Measurements from ENCODE around the gene BCKDHA.
A peak's percentile ranks its signal among the peaks of the same experiment; 100 is the strongest.

BCKDHA gene

GRCh38 chr19:41445575-41445974 is 48.0 kb downstream of the BCKDHA start:
- Histone ChIP-seq H3K9ac (no peak overlapping the region), H3K4me2 (no peak overlapping the region), H3K4me1 (peaks cover 7 to 27% (median 20%) of the 10 kb centered on the region in 10 experiments; a peak in 17 of 20 replicates), H4K20me1 (no peaks in the 10 kb centered on the region), H3K27me3 (no peaks in the 10 kb centered on the region), H3K4me3 (no peak overlapping the region), H3K9me3 (replicated peaks in 1 of 11) (no peaks in the 10 kb centered on the region), H3K27ac (no peak overlapping the region), H3K36me3 (no peaks in the 10 kb centered on the region)
- no peak for TF ChIP-seq Cebpa-rat (IDR thresholded peaks at IDR 0.05)

GRCh38 chr19:41447732-41448332 is 50.2 kb downstream of the BCKDHA start:
- TF ChIP-seq Cebpa-rat (IDR thresholded peaks at IDR 0.05), result no peak
- no peaks in the 10 kb centered on the region for H3K27me3 ChIP-seq

GRCh38 chr19:41449079-41449864 is 51.7 kb downstream of the BCKDHA start:
- no peaks in the 10 kb centered on the region for H4K20me1 ChIP-seq
- H3K36me3 ChIP-seq, result no peaks in the 10 kb centered on the region
- H3K9ac ChIP-seq, result peak overlapping the region; percentile 53 to 79 (median 71); a peak in 21 of 22 replicates
- no peaks in the 10 kb centered on the region for H3K9me3 ChIP-seq (replicated peaks in 1 of 11)
- peak overlapping the region in 2 of 11 experiments; percentile 33 to 47; a peak in 4 of 22 replicates for H3K27ac ChIP-seq
- peaks cover 0 to 13% (median 5%) of the 10 kb centered on the region in 10 experiments; a peak in 8 of 20 replicates for H3K4me1 ChIP-seq
- no peak for TF ChIP-seq Cebpa-rat (IDR thresholded peaks at IDR 0.05)
- H3K4me2 ChIP-seq, result peak overlapping the region; percentile 68 to 84 (median 80)
- no peaks in the 10 kb centered on the region for H3K27me3 ChIP-seq
- H3K4me3 ChIP-seq, result peak overlapping the region; percentile 37 to 62 (median 50); a peak in 16 of 20 replicates

More at GRCh38 chr19:41447732-41448332, 50.2 kb downstream of the BCKDHA start:
- Histone ChIP-seq H3K9me3 (replicated peaks in 1 of 11) (no peaks in the 10 kb centered on the region), H4K20me1 (no peaks in the 10 kb centered on the region), H3K4me3 (no peak overlapping the region), H3K36me3 (no peaks in the 10 kb centered on the region), H3K4me1 (peaks cover 6 to 22% (median 16%) of the 10 kb centered on the region in 10 experiments; a peak in 17 of 20 replicates), H3K9ac (no peak overlapping the region), H3K27ac (no peak overlapping the region), H3K4me2 (no peak overlapping the region)

GRCh38 chr19:41449865-41450178 is 52.2 kb downstream of the BCKDHA start:
- Histone ChIP-seq H3K36me3 (no peaks in the 10 kb centered on the region), H3K4me2 (peak overlapping the region in 10 of 11 experiments; percentile 70 to 84 (median 80); a peak in 18 of 22 replicates), H4K20me1 (no peaks in the 10 kb centered on the region), H3K9me3 (replicated peaks in 1 of 11) (no peaks in the 10 kb centered on the region), H3K9ac (no peak overlapping the region), H3K4me3 (no peak overlapping the region), H3K4me1 (peaks cover 0 to 13% (median 5%) of the 10 kb centered on the region in 10 experiments; a peak in 8 of 20 replicates), H3K27ac (no peak overlapping the region), H3K27me3 (no peaks in the 10 kb centered on the region)
- no peak for TF ChIP-seq Cebpa-rat (IDR thresholded peaks at IDR 0.05)

GRCh38 chr19:41452584-41453275 is 55.1 kb downstream of the BCKDHA start:
- Histone ChIP-seq H3K27ac (no peak overlapping the region), H3K9ac (no peak overlapping the region), H3K27me3 (no peaks in the 10 kb centered on the region), H3K4me2 (no peak overlapping the region), H3K4me1 (peaks cover 0 to 13% (median 5%) of the 10 kb centered on the region in 10 experiments; a peak in 9 of 20 replicates), H3K9me3 (replicated peaks in 1 of 11) (no peaks in the 10 kb centered on the region), H4K20me1 (no peaks in the 10 kb centered on the region), H3K4me3 (no peak overlapping the region), H3K36me3 (no peaks in the 10 kb centered on the region)
- TF ChIP-seq Cebpa-rat (IDR thresholded peaks at IDR 0.05), result no peak

- Histone ChIP-seq H3K27me3 (no peaks in the 10 kb centered on the region), H3K4me1 (peaks cover 0 to 6% (median 0%) of the 10 kb centered on the region in 10 experiments; a peak in 1 of 20 replicates), H3K36me3 (no peaks in the 10 kb centered on the region), H3K4me2 (no peak overlapping the region), H3K9me3 (replicated peaks in 1 of 11) (no peaks in the 10 kb centered on the region), H3K27ac (no peak overlapping the region), H3K4me3 (no peak overlapping the region), H4K20me1 (no peaks in the 10 kb centered on the region), H3K9ac (no peak overlapping the region)
- TF ChIP-seq Cebpa-rat (IDR thresholded peaks at IDR 0.05), result no peak
Measured at GRCh38 chr19:41455936-41456335, 58.3 kb downstream of the BCKDHA start.

- H3K36me3 ChIP-seq, result no peaks in the 10 kb centered on the region
- no peak overlapping the region for H3K27ac ChIP-seq
- no peak overlapping the region for H3K9ac ChIP-seq
- peaks cover 0 to 6% (median 0%) of the 10 kb centered on the region in 10 experiments; a peak in 1 of 20 replicates for H3K4me1 ChIP-seq
- H3K4me2 ChIP-seq, result no peak overlapping the region
- H3K9me3 ChIP-seq (replicated peaks in 1 of 11), result 0 out of 22 replicates have a peak, but pooled peaks cover 0 to 1% (median 0%) of the 10 kb centered on the region in 11 experiments
- H3K4me3 ChIP-seq, result no peak overlapping the region
- H3K27me3 ChIP-seq, result no peaks in the 10 kb centered on the region
- no peak for TF ChIP-seq Cebpa-rat (IDR thresholded peaks at IDR 0.05)
- H4K20me1 ChIP-seq, result no peaks in the 10 kb centered on the region
Measured at GRCh38 chr19:41456342-41456918, 58.8 kb downstream of the BCKDHA start.

GRCh38 chr19:41457241-41457640 is 59.6 kb downstream of the BCKDHA start:
- TF ChIP-seq Cebpa-rat (IDR thresholded peaks at IDR 0.05), result no peak
- H3K4me2 ChIP-seq, result 0 out of 22 replicates have a peak overlapping the region, but pooled peaks of 1 of the 11 experiments have one; percentile 14
- no peak overlapping the region for H3K4me3 ChIP-seq
- no peaks in the 10 kb centered on the region for H3K36me3 ChIP-seq
- peaks cover 0 to 10% (median 1%) of the 10 kb centered on the region in 11 experiments; a peak in 9 of 22 replicates for H3K9me3 ChIP-seq (replicated peaks in 1 of 11)
- peaks cover 0 to 6% (median 0%) of the 10 kb centered on the region in 10 experiments; a peak in 1 of 20 replicates for H3K4me1 ChIP-seq
- H3K9ac ChIP-seq, result no peak overlapping the region
- H3K27ac ChIP-seq, result no peak overlapping the region
- H4K20me1 ChIP-seq, result no peaks in the 10 kb centered on the region
- no peaks in the 10 kb centered on the region for H3K27me3 ChIP-seq
